Mesenchymal stem cell (in vitro differentiated cells and primary cell): ENCODE results near the gene CDH23.

Experiments
- DNase-seq: peaks from one replicate; pipeline ENCODE4 v3.0.0-alpha.2; 2013
- H2AFZ ChIP-seq: one replicate; pipeline ENCODE4 v1.6.1; 2013; ENCODE audit warnings: low read depth, mild to moderate bottlenecking, control low read depth, inconsistent platforms, low read length, moderate library complexity
- H2AK5ac ChIP-seq: 2 replicates; pipeline ENCODE4 v1.6.1; 2013; ENCODE audit warnings: low read length, moderate library complexity, mild to moderate bottlenecking, inconsistent platforms; ENCODE audit not compliant: severe bottlenecking
- H2BK120ac ChIP-seq: one replicate; pipeline ENCODE4 v1.6.1; 2013; ENCODE audit warnings: low read depth, mild to moderate bottlenecking, inconsistent platforms, low read length, moderate library complexity
- H2BK12ac ChIP-seq, 2 experiments: one replicate each; pipeline ENCODE4 v1.6.1; 2013; ENCODE audit warnings: inconsistent platforms in 2 of 2, low read length in 2 of 2, mild to moderate bottlenecking in 2 of 2, moderate library complexity in 2 of 2, control low read depth in 1 of 2
- H2BK15ac ChIP-seq: one replicate; pipeline ENCODE4 v1.6.1; 2013; ENCODE audit warnings: mild to moderate bottlenecking, low read depth, inconsistent platforms; ENCODE audit not compliant: poor library complexity, severe bottlenecking
- H2BK5ac ChIP-seq: 2 replicates; pipeline ENCODE4 v1.6.1; 2013; ENCODE audit warnings: low read depth, mild to moderate bottlenecking, low read length, control low read depth, inconsistent platforms; ENCODE audit not compliant: poor library complexity, severe bottlenecking
- H3K14ac ChIP-seq, 2 experiments: one replicate each; pipeline ENCODE4 v1.6.1; 2013; ENCODE audit warnings: inconsistent platforms in 2 of 2, low read length in 2 of 2, control low read depth in 1 of 2, mild to moderate bottlenecking in 1 of 2, moderate library complexity in 1 of 2
- H3K18ac ChIP-seq, 2 experiments: one replicate each; pipeline ENCODE4 v1.6.1; 2013; ENCODE audit warnings: inconsistent platforms in 2 of 2, low read length in 2 of 2, control low read depth in 1 of 2, low read depth in 1 of 2, mild to moderate bottlenecking in 1 of 2
- H3K23ac ChIP-seq, 2 experiments: one replicate each; pipeline ENCODE4 v1.6.1; 2013; ENCODE audit warnings: inconsistent platforms in 2 of 2, low read length in 2 of 2, mild to moderate bottlenecking in 2 of 2, moderate library complexity in 2 of 2, control low read depth in 1 of 2
- H3K27ac ChIP-seq: 2 replicates; pipeline ENCODE4 v1.5.1; 2013; ENCODE audit warnings: mild to moderate bottlenecking, moderate library complexity, low read length, control low read depth, inconsistent platforms; ENCODE audit not compliant: poor library complexity, severe bottlenecking
- H3K27me3 ChIP-seq, 2 experiments: 2 replicates each; pipeline versions ENCODE4 v1.6.1 to v1.7.0; 2013; ENCODE audit warnings: low read length in 2 of 2, mild to moderate bottlenecking in 2 of 2, moderate library complexity in 2 of 2, control low read depth in 1 of 2, inconsistent platforms in 1 of 2; ENCODE audit not compliant: control insufficient read depth in 1 of 2, insufficient read depth in 1 of 2
- H3K36me3 ChIP-seq, 2 experiments: 2 replicates each; pipeline versions ENCODE4 v1.6.1 to v1.7.0; 2013; ENCODE audit warnings: low read length in 2 of 2, control low read depth in 1 of 2, inconsistent platforms in 1 of 2, low read depth in 1 of 2, mild to moderate bottlenecking in 1 of 2; ENCODE audit not compliant: insufficient read depth in 2 of 2, control insufficient read depth in 1 of 2
- H3K4ac ChIP-seq, 2 experiments: one replicate each; pipeline ENCODE4 v1.6.1; 2013; ENCODE audit warnings: inconsistent platforms in 2 of 2, low read length in 2 of 2, mild to moderate bottlenecking in 2 of 2, moderate library complexity in 2 of 2, control low read depth in 1 of 2, low read depth in 1 of 2
- H3K4me1 ChIP-seq: 2 replicates; pipeline ENCODE4 v1.6.1; 2013; ENCODE audit warnings: low read depth, low read length, control low read depth; ENCODE audit not compliant: control insufficient read depth, insufficient read depth
- H3K4me2 ChIP-seq: 2 replicates; pipeline ENCODE4 v1.6.1; 2013; ENCODE audit warnings: low read length, mild to moderate bottlenecking, inconsistent platforms; ENCODE audit not compliant: poor library complexity, severe bottlenecking
- H3K4me3 ChIP-seq, 2 experiments: 2 replicates each; pipeline versions ENCODE4 v1.5.1 to v1.7.0; 2013; ENCODE audit warnings: low read length in 2 of 2, mild to moderate bottlenecking in 2 of 2, control low read depth in 1 of 2, low read depth in 1 of 2; ENCODE audit not compliant: insufficient read depth in 1 of 2
- H3K79me1 ChIP-seq: replicated peaks from 2 replicates; pipeline ENCODE4 v1.6.1; 2013; ENCODE audit warnings: mild to moderate bottlenecking, control low read depth, low read length, inconsistent platforms; ENCODE audit not compliant: poor library complexity, severe bottlenecking
- H3K9ac ChIP-seq: 2 replicates; pipeline ENCODE4 v1.7.0; 2013; ENCODE audit warnings: mild to moderate bottlenecking, low read length, moderate library complexity
- H3K9me3 ChIP-seq: 2 replicates; pipeline ENCODE4 v1.7.0; 2013; ENCODE audit warnings: mild to moderate bottlenecking, low read length; ENCODE audit not compliant: control insufficient read depth
- H4K8ac ChIP-seq: one replicate; pipeline ENCODE4 v1.6.1; 2013; ENCODE audit warnings: inconsistent platforms, mild to moderate bottlenecking, low read length, moderate library complexity
- H4K91ac ChIP-seq: one replicate; pipeline ENCODE4 v1.6.1; 2013; ENCODE audit warnings: mild to moderate bottlenecking, low read length, inconsistent platforms
- WGBS: methylation state at CpG from one replicate; pipeline ENCODE4 v1.1.7; 2013; ENCODE audit warnings: mixed read lengths; 5-methylcytosine and 5-hydroxymethylcytosine counted together

Gene CDH23

GRCh38 chr10:71431239-71432100 lies 34.8 kb downstream of the CDH23 start:
- Histone ChIP-seq H3K4me1 (no peaks in the 10 kb centered on the region), H4K8ac (no peak overlapping the region), H2BK120ac (no peak overlapping the region), H3K27me3 (peaks cover 47 to 51% of the 10 kb centered on the region in 2 experiments), H3K4ac (no peak overlapping the region), H2BK5ac (no peak overlapping the region), H3K18ac (no peak overlapping the region), H3K9ac (no peak overlapping the region), H3K27ac (no peak overlapping the region), H3K23ac (no peak overlapping the region), H2BK12ac (no peak overlapping the region), H2AFZ (no peak overlapping the region), H3K9me3 (no peaks in the 10 kb centered on the region), H3K14ac (no peak overlapping the region), H3K36me3 (no peaks in the 10 kb centered on the region), H3K79me1 (no peaks in the 10 kb centered on the region), H3K4me2 (no peak overlapping the region), H2AK5ac (no peak overlapping the region), H2BK15ac (no peak overlapping the region), H3K4me3 (no peak overlapping the region), H4K91ac (no peak overlapping the region)
- 86% methylated on average over 16 of the region's 16 CpGs for WGBS
- DNase-seq = no peak

GRCh38 chr10:71432101-71432905 lies 35.6 kb downstream of the CDH23 start:
- no peak overlapping the region for H4K8ac ChIP-seq

GRCh38 chr10:71432956-71433767 lies 36.4 kb downstream of the CDH23 start:
- Histone ChIP-seq H3K4me2 (no peak overlapping the region), H2BK15ac (no peak overlapping the region), H2AFZ (no peak overlapping the region), H3K27ac (no peak overlapping the region), H3K4ac (no peak overlapping the region), H3K9ac (no peak overlapping the region), H4K91ac (no peak overlapping the region), H3K18ac (no peak overlapping the region), H3K14ac (no peak overlapping the region), H2BK12ac (no peak overlapping the region), H3K27me3 (peaks cover 44 to 56% of the 10 kb centered on the region in 2 experiments), H3K4me3 (no peak overlapping the region), H3K79me1 (no peaks in the 10 kb centered on the region), H4K8ac (no peak overlapping the region), H2AK5ac (no peak overlapping the region), H2BK5ac (no peak overlapping the region), H3K9me3 (no peaks in the 10 kb centered on the region), H3K23ac (no peak overlapping the region), H3K36me3 (no peaks in the 10 kb centered on the region), H2BK120ac (no peak overlapping the region), H3K4me1 (no peaks in the 10 kb centered on the region)
- DNase-seq = no peak
- 91% methylated on average over 10 of the region's 11 CpGs for WGBS

More at GRCh38 chr10:71432101-71432905, 35.6 kb downstream of the CDH23 start:
- Histone ChIP-seq H3K4me3 (no peak overlapping the region), H3K4ac (no peak overlapping the region), H3K14ac (no peak overlapping the region), H3K9ac (no peak overlapping the region), H3K23ac (no peak overlapping the region), H3K4me2 (no peak overlapping the region), H4K91ac (no peak overlapping the region), H2BK120ac (no peak overlapping the region), H2BK12ac (no peak overlapping the region), H3K27ac (no peak overlapping the region), H3K9me3 (no peaks in the 10 kb centered on the region), H3K36me3 (no peaks in the 10 kb centered on the region), H2BK15ac (no peak overlapping the region), H3K4me1 (no peaks in the 10 kb centered on the region), H3K27me3 (peaks cover 44 to 56% of the 10 kb centered on the region in 2 experiments), H3K79me1 (no peaks in the 10 kb centered on the region), H3K18ac (no peak overlapping the region), H2AK5ac (no peak overlapping the region), H2AFZ (no peak overlapping the region), H2BK5ac (no peak overlapping the region)
- DNase-seq = no peak
- 78% methylated on average over 15 of the region's 15 CpGs for WGBS
